ENCODE measurements around the gene GABBR2. TPM values are rescaled to one million over a fixed set of nuclear protein-coding genes. Genes with fewer than 3 reads are reported as not detected.

GABBR2 gene
- total and polyA plus RNA-seq, 9 of the 15 experiments (the other 6 are each of a cell fraction or from before 2014, with no cell fraction given) = 0.15 to 1.9 (median 0.32) TPM

- TF ChIP-seq ESRRA (IDR thresholded peaks at IDR 0.05; ENCODE audit: borderline replicate concordance, low read depth) (peak; percentile 53; the same call in 1 of the 2 replicates), E2F1 (CRISPR knock-in tag; IDR thresholded peaks at IDR 0.05) (no peak), STAG1 (CRISPR knock-in tag; IDR thresholded peaks at IDR 0.05; ENCODE audit: borderline replicate concordance) (0 out of 2 replicates have a peak, but pooled peaks have one; percentile 29), ZFP36 (IDR thresholded peaks at IDR 0.05; ENCODE audit: low read depth, low read length, partially characterized antibody) (peak; percentile 21), AFF1 (IDR thresholded peaks at IDR 0.05; ENCODE audit: low read depth in 1 of 2, partially characterized antibody in 2 of 2) (peak in 1 of 2 experiments; percentile 55), PHF20 (IDR thresholded peaks at IDR 0.05; ENCODE audit: partially characterized antibody) (no peak), MIER1 (IDR thresholded peaks at IDR 0.05; ENCODE audit: low read depth) (peak; percentile 95), ZNF395 (CRISPR knock-in tag; IDR thresholded peaks at IDR 0.05) (0 out of 2 replicates have a peak, but pooled peaks have one; percentile 26), TAF7 (tag; IDR thresholded peaks at IDR 0.05) (no peak), ZNF644 (tag; IDR thresholded peaks at IDR 0.05; ENCODE audit: low read depth) (no peak), ATF3 (IDR thresholded peaks at IDR 0.05) (peak; percentile 39; the same call in 1 of the 2 replicates), ATF3 (CRISPR knock-in tag; conservative IDR thresholded peaks at IDR 0.05) (no peak), MED1 (CRISPR knock-in tag; IDR thresholded peaks at IDR 0.05; ENCODE audit: borderline replicate concordance) (0 out of 2 replicates have a peak, but pooled peaks have one; percentile 28), ZNF511 (CRISPR knock-in tag; IDR thresholded peaks at IDR 0.05) (0 out of 2 replicates have a peak, but pooled peaks have one; percentile 44), CEBPG (CRISPR knock-in tag; IDR thresholded peaks at IDR 0.05) (peak; percentile 40; the same call in 1 of the 2 replicates), CEBPG (tag; conservative IDR thresholded peaks at IDR 0.05 in 1 of 2, IDR thresholded peaks at IDR 0.05 in 1 of 2) (peak in 1 of 2 experiments; percentile 60; a peak in 1 of 4 replicates)
Measured at GRCh38 chr9:98709968-98710965, 1.5 kb upstream of the GABBR2 start (continued).

Data from K562 (cell line).